ENCODE data around the gene MMP20. TPM values are rescaled to one million over a fixed set of nuclear protein-coding genes. Genes with fewer than 3 reads are reported as not detected.

Gene MMP20
- total and polyA plus RNA-seq, 2 of the 13 experiments (the other 11 are each of a cell fraction or from before 2014, with no cell fraction given) = 0.05 TPM; not detected in 1

GRCh38 chr11:102615077-102615893 lies 9.8 kb downstream of the MMP20 start (continued):
- TF ChIP-seq CERS6 (CRISPR knock-in tag; IDR thresholded peaks at IDR 0.05) = no peak
- peak; percentile 95 for TF ChIP-seq SIX4 (CRISPR knock-in tag; IDR thresholded peaks at IDR 0.05)
- no peak for TF ChIP-seq RFX3 (CRISPR knock-in tag; IDR thresholded peaks at IDR 0.05)
- no peak for TF ChIP-seq ZNF432 (CRISPR knock-in tag; IDR thresholded peaks at IDR 0.05; ENCODE audit: borderline replicate concordance)
- no peak for TF ChIP-seq KDM6A (CRISPR knock-in tag; IDR thresholded peaks at IDR 0.05; ENCODE audit: low read depth)
- peak; percentile 70 for TF ChIP-seq TEAD3 (CRISPR knock-in tag; optimal IDR thresholded peaks at IDR 0.05; ENCODE audit: borderline replicate concordance)
- no peak for TF ChIP-seq NR2F6 (IDR thresholded peaks at IDR 0.05)
- peak; percentile 70; the same call in 1 of the 2 replicates for TF ChIP-seq NR2F6 (CRISPR knock-in tag; IDR thresholded peaks at IDR 0.05)
- no peak for TF ChIP-seq ZNF609 (CRISPR knock-in tag; IDR thresholded peaks at IDR 0.05; ENCODE audit: borderline replicate concordance)
- TF ChIP-seq PRMT3 (CRISPR knock-in tag; IDR thresholded peaks at IDR 0.05; ENCODE audit: borderline replicate concordance, low read depth) = no peak
- TF ChIP-seq MBNL3 (CRISPR knock-in tag; conservative IDR thresholded peaks at IDR 0.05) = no peak
- no peak for TF ChIP-seq SATB2 (CRISPR knock-in tag; IDR thresholded peaks at IDR 0.05)
- TF ChIP-seq TEAD2 (CRISPR knock-in tag; IDR thresholded peaks at IDR 0.05) = no peak
- no peak; the same call in 1 of the 2 replicates for TF ChIP-seq MLX (CRISPR knock-in tag; IDR thresholded peaks at IDR 0.05)
- TF ChIP-seq ZNF580 (CRISPR knock-in tag; IDR thresholded peaks at IDR 0.05; ENCODE audit: borderline replicate concordance, low read depth) = no peak; the same call in 1 of the 2 replicates
- no peak for TF ChIP-seq ETS1 (CRISPR knock-in tag; IDR thresholded peaks at IDR 0.05)
- TF ChIP-seq MXD1 (CRISPR knock-in tag; IDR thresholded peaks at IDR 0.05) = no peak
- TF ChIP-seq ZNF644 (CRISPR knock-in tag; IDR thresholded peaks at IDR 0.05; ENCODE audit: low read depth) = peak; percentile 71; the same call in 1 of the 2 replicates
- TF ChIP-seq HCFC1 (IDR thresholded peaks at IDR 0.05; ENCODE audit: low read depth, low read length) = no peak
- no peak for TF ChIP-seq ZNF253 (CRISPR knock-in tag; IDR thresholded peaks at IDR 0.05; ENCODE audit: borderline replicate concordance)
- TF ChIP-seq SAFB2 (CRISPR knock-in tag; IDR thresholded peaks at IDR 0.05; ENCODE audit: borderline replicate concordance, low read depth) = no peak

Data from HepG2 (cell line).